Neural progenitor cell (in vitro differentiated cells): ENCODE results near the gene ATP8B4. TPM values are rescaled to one million over a fixed set of nuclear protein-coding genes. Genes with fewer than 3 reads are reported as not detected.
"Not testable (repeated sequence)": the region's sequence is repeated elsewhere in the genome, so short reads cannot be mapped to it uniquely, and the experiment has no call there.

ENCODE experiments used
- DNase-seq: peaks from one replicate; pipeline ENCODE4 v3.0.0-alpha.2; 2016; ENCODE audit warnings: low spot score
- H2AFZ ChIP-seq: fragments of 200-600 bp; sonication (generic); replicated peaks from 2 replicates; pipeline ENCODE4 v1.6.1; 2016; ENCODE audit warnings: antibody characterized with exemption
- H3F3A ChIP-seq: fragments of 200-600 bp; sonication (generic); 2 replicates; pipeline ENCODE4 v1.6.1; 2016; ENCODE audit warnings: antibody characterized with exemption, low read depth
- H3K27ac ChIP-seq: fragments of 200-600 bp; sonication (generic); 2 replicates; pipeline ENCODE4 v1.5.1; 2016; ENCODE audit warnings: mild to moderate bottlenecking
- H3K27me3 ChIP-seq: fragments of 200-600 bp; sonication (generic); 2 replicates; pipeline ENCODE4 v1.6.1; 2016; ENCODE audit warnings: mild to moderate bottlenecking, moderate library complexity
- H3K36me3 ChIP-seq: fragments of 200-600 bp; sonication (generic); 2 replicates; pipeline ENCODE4 v1.5.1; 2016
- H3K4me1 ChIP-seq: fragments of 200-600 bp; sonication (generic); 2 replicates; pipeline ENCODE4 v1.6.1; 2016; ENCODE audit warnings: mixed run types
- H3K4me2 ChIP-seq: fragments of 200-600 bp; sonication (generic); 2 replicates; pipeline ENCODE4 v1.6.1; 2016
- H3K4me3 ChIP-seq: fragments of 200-600 bp; sonication (generic); 2 replicates; pipeline ENCODE4 v1.5.1; 2016
- H3K79me2 ChIP-seq: fragments of 200-600 bp; sonication (generic); 2 replicates; pipeline ENCODE4 v1.6.1; 2016; ENCODE audit warnings: low read depth
- H3K9ac ChIP-seq: fragments of 200-600 bp; sonication (generic); 2 replicates; pipeline ENCODE4 v1.6.1; 2016
- H3K9me3 ChIP-seq: fragments of 200-600 bp; sonication (generic); 2 replicates; pipeline ENCODE4 v1.5.1; 2016; ENCODE audit warnings: low read depth
- H4K20me1 ChIP-seq: fragments of 200-600 bp; sonication (generic); 2 replicates; pipeline ENCODE4 v1.6.1; 2016; ENCODE audit warnings: low read depth
- H3K27ac Mint-ChIP-seq: 3 replicates; pipeline ENCODE4 v1.8.0; 2021; ENCODE audit warnings: mixed read lengths
- H3K27me3 Mint-ChIP-seq: 2 replicates; pipeline ENCODE4 v1.8.0; 2022; ENCODE audit warnings: low read depth, mild to moderate bottlenecking, inconsistent platforms, moderate library complexity, mixed read lengths; ENCODE audit not compliant: insufficient read depth
- H3K36me3 Mint-ChIP-seq: 3 replicates; pipeline ENCODE4 v1.8.0; 2021; ENCODE audit warnings: mixed read lengths
- H3K4me1 Mint-ChIP-seq: 3 replicates; pipeline ENCODE4 v1.8.0; 2021; ENCODE audit warnings: mixed read lengths
- H3K4me3 Mint-ChIP-seq: 3 replicates; pipeline ENCODE4 v1.8.0; 2021; ENCODE audit warnings: mild to moderate bottlenecking, moderate library complexity, mixed read lengths
- H3K9me3 Mint-ChIP-seq: 3 replicates; pipeline ENCODE4 v1.8.0; 2020; ENCODE audit warnings: mixed read lengths
- CTCF ChIP-seq: fragments of 200-600 bp; sonication (generic); IDR thresholded peaks from 2 replicates; pipeline ENCODE4 v1.5.1; 2017; ENCODE audit warnings: antibody characterized with exemption, mild to moderate bottlenecking
- EZH2 ChIP-seq: fragments of 200-600 bp; sonication (generic); IDR thresholded peaks from 2 replicates; pipeline ENCODE4 v1.6.1; 2017; ENCODE audit warnings: antibody characterized with exemption, mild to moderate bottlenecking, moderate library complexity
- EZH2phosphoT487 ChIP-seq: fragments of 200-600 bp; sonication (generic); IDR thresholded peaks from 2 replicates; pipeline ENCODE4 v1.6.1; 2017; ENCODE audit warnings: antibody characterized with exemption
- total RNA-seq: library from RNA; depleted of rRNA; stranded (reverse); fragments of >200 nt; gene quantifications from 2 replicates; pipeline ENCODE4 v1.2.3, GENCODE V29; 2015; ENCODE audit warnings: low replicate concordance

The ATP8B4 gene
- total RNA-seq, 1 donor from 2014 or later = 2.7 TPM

GRCh38 chr15:50095938-50096821, 22.9 kb downstream of the ATP8B4 start:
- H3F3A ChIP-seq = no peaks in the 10 kb centered on the region
- TF ChIP-seq EZH2 (no peak), EZH2phosphoT487 (no peak)
- no peaks in the 10 kb centered on the region for H3K4me1 Mint-ChIP-seq
- H3K4me3 ChIP-seq = no peak overlapping the region
- H3K36me3 ChIP-seq = no peaks in the 10 kb centered on the region
- no peak overlapping the region for H3K4me2 ChIP-seq
- no peak for DNase-seq
- H3K27ac ChIP-seq = no peak overlapping the region
- peaks cover 10% of the 10 kb centered on the region for H3K9me3 ChIP-seq
- H2AFZ ChIP-seq = no peak overlapping the region
- H3K4me1 ChIP-seq = no peaks in the 10 kb centered on the region
- no peaks in the 10 kb centered on the region for H3K27me3 ChIP-seq
- no peaks in the 10 kb centered on the region for H3K36me3 Mint-ChIP-seq
- H3K4me3 Mint-ChIP-seq = no peak overlapping the region
- no peak overlapping the region for H3K9ac ChIP-seq
- H4K20me1 ChIP-seq = no peaks in the 10 kb centered on the region
- no peak overlapping the region for H3K27ac Mint-ChIP-seq
- no peaks in the 10 kb centered on the region for H3K79me2 ChIP-seq
- no peaks in the 10 kb centered on the region for H3K9me3 Mint-ChIP-seq
- no peaks in the 10 kb centered on the region for H3K27me3 Mint-ChIP-seq

- not testable (repeated sequence) for H3K9me3 ChIP-seq, H3K36me3 ChIP-seq, H3K27ac Mint-ChIP-seq, H3K27me3 ChIP-seq, H3K4me3 ChIP-seq, H3K79me2 ChIP-seq, H3K4me2 ChIP-seq, H3K27me3 Mint-ChIP-seq, H3K9ac ChIP-seq, H3K27ac ChIP-seq, H3K4me1 Mint-ChIP-seq, H3K36me3 Mint-ChIP-seq, DNase-seq, H3F3A ChIP-seq, H3K9me3 Mint-ChIP-seq, H3K4me3 Mint-ChIP-seq, H2AFZ ChIP-seq, H4K20me1 ChIP-seq, H3K4me1 ChIP-seq
Observed at GRCh38 chr15:50089386-50089785, 29.6 kb downstream of the ATP8B4 start.

- Histone ChIP-seq H3K4me3 (no peak overlapping the region), H3K27me3 (no peaks in the 10 kb centered on the region), H3K4me2 (no peak overlapping the region), H3K9me3 (no peaks in the 10 kb centered on the region), H2AFZ (no peak overlapping the region), H3K4me1 (no peaks in the 10 kb centered on the region), H3K79me2 (no peaks in the 10 kb centered on the region), H3K9ac (no peak overlapping the region), H4K20me1 (no peaks in the 10 kb centered on the region), H3K36me3 (no peaks in the 10 kb centered on the region), H3K27ac (no peak overlapping the region), H3F3A (peaks cover 8% of the 10 kb centered on the region)
- TF ChIP-seq EZH2phosphoT487 (no peak), EZH2 (no peak), CTCF (no peak)
- Mint-ChIP-seq H3K27me3 (peaks cover 6% of the 10 kb centered on the region), H3K36me3 (no peaks in the 10 kb centered on the region), H3K4me1 (peaks cover 10% of the 10 kb centered on the region), H3K4me3 (no peak overlapping the region), H3K27ac (no peak overlapping the region), H3K9me3 (no peaks in the 10 kb centered on the region)
- DNase-seq = no peak
Observed at GRCh38 chr15:50084932-50085331, 34.1 kb downstream of the ATP8B4 start.

GRCh38 chr15:50083424-50084025, 35.5 kb downstream of the ATP8B4 start:
- Mint-ChIP-seq H3K4me3 (no peak overlapping the region), H3K27me3 (peaks cover 6% of the 10 kb centered on the region), H3K9me3 (no peaks in the 10 kb centered on the region), H3K27ac (no peak overlapping the region), H3K36me3 (no peaks in the 10 kb centered on the region), H3K4me1 (peaks cover 10% of the 10 kb centered on the region)
- Histone ChIP-seq H3K9ac (no peak overlapping the region), H3K4me1 (no peaks in the 10 kb centered on the region), H3K27me3 (no peaks in the 10 kb centered on the region), H2AFZ (no peak overlapping the region), H3K36me3 (no peaks in the 10 kb centered on the region), H3K4me2 (no peak overlapping the region), H3K4me3 (no peak overlapping the region), H3K79me2 (no peaks in the 10 kb centered on the region), H3F3A (peaks cover 8% of the 10 kb centered on the region), H3K9me3 (no peaks in the 10 kb centered on the region), H3K27ac (no peak overlapping the region), H4K20me1 (no peaks in the 10 kb centered on the region)
- TF ChIP-seq CTCF (no peak), EZH2 (no peak), EZH2phosphoT487 (no peak)
- DNase-seq = no peak
